TTC549 (cell line): ENCODE measurements around the gene AMMECR1.

Experiments used
- FAIRE-seq: peaks from 2 replicates; lab custom pipeline; 2012; peaks lifted over from hg19 to GRCh38; lab: Jason Lieb, UNC

AMMECR1 gene

DNA sequence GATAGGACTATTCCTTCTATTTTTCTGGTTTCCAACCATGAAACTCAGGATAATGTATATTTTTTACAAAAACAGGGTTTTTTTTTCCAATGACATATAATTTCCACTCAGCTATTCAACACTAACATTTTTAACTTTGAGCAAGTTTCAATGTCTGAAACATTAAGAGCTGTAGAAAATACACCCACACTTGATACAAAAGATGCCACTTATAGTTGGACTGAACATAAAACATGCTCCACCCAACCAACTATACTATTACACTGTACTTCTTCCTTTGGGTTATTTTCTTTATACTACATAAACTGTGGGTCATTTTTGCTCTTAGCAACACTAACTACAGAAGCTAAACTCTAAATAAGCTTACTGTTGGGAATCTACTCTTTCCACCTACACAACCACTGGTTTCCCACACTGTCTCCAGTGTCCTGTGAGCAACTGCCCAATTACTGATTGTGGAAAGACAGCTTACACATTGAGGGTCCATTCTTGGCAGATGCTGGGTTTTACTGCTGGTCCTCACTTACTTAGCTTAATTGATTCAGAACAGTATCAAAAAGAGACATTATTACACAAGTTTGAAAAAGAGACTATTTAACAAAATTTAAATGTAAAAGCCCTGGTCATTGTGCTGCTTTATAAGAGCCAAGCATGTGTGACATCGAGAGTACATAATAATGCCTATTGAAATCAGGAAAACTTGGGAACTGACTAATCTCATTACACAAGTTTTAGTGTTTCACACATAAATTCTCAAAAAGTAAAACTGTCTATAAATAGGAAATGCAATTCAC is 6.3 kb downstream of the AMMECR1 start:
- no peak for FAIRE-seq

DNA sequence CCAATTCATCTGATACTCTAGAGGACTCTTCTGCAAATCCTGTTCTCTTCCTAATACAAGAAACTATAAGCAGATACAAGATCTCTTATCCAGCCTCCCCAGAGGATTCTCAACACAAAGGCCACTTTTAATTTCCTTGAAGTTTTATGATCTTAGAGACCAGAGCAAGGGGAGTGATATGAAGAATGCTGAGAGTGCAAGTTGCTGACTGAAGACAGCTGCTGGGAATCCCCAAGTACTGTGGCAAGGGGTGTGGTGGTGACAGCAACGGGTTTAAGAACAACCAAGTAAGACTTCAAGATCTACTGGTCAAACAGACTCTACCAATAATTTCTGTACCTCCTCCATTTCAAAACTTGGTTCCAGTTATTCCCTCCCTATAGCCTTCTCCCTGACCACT is 7.0 kb downstream of the AMMECR1 start:
- no peak for FAIRE-seq

DNA sequence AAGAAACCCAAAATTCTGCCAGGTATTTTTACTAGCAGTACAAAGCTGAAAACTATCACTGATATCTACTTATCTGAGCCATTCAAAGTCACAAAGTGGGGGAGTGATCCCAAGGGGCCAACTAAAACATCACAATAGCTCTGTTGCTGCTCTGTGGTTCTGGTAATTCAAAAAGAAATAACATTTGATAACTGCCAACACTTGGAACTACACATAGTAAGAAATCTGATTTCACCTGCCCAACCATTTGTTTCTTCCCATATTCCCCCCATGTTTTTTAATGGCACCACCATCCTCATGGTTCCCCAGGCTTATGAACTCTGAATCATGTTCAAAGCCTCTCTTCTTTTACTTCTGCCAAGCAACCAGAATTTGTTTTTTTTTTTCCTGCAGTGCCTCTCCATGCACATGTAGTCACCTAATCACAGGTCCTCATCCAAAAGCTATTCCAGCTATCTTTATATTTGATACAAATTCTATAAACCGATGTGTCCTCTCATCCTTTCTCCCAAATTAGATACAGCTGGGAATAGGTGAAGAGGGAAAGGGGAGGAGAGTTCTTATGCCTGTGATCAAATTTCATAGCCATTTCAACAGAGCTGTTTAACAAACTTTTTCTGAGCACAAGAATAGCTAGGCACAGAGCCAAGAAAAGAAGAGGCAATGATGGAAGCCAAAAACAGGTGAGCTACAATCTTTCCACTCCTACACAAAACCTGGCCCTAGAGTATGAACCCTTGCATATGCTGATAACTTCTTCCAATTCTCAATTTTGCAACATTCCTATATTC is 7.7 kb downstream of the AMMECR1 start:
- FAIRE-seq, result no peak

DNA sequence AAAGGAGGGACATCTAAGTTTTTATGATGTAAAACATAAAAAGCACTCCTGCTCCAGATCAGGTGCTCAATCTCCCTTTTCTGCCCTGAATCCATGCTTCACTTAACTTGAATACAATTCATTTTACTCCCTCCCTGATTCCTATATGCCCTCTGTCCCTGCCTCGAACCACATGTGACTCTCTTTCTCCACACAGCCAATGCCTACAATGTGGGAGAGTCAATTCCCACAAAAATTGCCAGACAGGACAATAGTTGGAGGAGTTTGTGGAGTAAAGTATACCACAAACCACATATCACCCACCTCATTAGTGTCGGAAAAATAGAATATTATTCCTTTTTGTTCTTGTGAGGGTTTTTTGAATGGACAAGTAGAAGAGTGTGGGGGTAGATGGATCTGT is 9.7 kb downstream of the AMMECR1 start:
- FAIRE-seq, result no peak

DNA sequence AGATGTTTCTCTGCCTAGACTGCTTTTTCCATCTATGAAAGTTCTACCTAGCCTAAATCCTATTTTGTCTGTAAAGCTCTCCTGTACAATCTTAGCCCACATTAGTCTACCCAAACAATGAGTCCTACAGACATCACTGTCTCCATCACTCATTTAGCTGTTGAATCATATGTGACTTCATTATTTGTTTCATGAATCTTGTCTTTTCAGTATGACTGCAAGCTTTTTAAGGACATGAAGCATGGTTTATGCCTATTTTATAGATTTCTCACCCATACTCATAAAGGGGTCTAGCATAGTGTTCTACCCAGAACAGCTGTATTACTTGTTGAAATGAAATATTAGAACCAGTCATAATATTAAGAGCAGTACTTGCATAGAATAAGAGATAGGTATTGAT is 13.0 kb downstream of the AMMECR1 start:
- no peak for FAIRE-seq

DNA sequence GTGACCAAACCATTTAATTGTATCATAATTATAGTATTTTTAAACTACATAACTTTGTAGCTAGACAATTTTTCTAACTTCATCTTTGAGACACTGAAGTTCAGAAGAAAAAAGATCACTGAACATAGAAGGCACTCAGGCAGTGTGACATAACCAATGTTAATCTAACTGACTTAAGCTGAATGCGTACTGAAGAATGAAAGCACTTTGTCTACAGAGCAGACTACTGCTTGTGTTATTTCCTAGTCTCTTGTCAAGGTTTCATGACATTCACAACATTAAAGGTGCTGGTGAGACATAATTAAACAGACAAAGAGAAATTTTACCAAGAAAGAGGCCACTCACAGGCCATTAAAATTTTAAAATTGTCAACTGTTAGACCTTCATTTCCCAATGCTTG is 13.5 kb downstream of the AMMECR1 start:
- no peak for FAIRE-seq

DNA sequence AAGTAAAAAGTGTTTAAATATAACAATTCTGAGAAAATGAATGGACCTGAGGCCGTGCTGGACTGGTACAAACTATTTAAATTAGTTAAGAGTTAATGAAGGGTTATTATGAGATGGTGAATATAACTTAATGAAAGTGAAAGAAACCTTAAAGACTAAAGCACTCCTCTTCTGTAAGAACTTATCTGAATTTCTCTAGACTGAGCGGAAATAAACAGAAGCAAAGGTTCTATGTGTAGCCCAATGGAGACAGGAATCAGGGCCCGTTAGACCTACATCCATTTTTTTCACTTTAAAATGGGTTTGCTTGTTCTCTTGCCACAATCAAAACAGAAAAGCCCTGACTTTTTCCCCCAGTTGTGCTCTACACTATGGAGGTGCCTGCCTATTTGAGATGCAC is 14.9 kb downstream of the AMMECR1 start:
- no peak for FAIRE-seq

DNA sequence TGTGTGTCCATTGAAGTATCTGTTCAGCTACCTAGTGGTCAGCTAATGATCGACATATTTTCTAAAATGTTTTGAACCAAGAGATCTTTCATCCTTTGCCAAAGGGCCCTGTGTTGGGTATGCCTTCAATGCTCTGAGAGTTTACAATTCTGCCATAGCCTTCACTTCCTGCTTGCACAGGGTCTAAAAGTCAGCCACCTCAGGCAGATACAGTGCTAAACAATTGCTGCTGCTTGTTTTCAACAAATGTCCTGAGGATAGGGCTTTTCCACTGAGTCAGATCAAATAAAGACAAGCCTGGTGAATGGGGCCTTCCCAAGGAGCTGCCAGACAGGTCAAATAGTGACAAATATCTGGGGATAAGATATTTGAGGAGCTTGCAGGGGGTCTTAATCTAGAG is 16.7 kb downstream of the AMMECR1 start:
- no peak for FAIRE-seq

DNA sequence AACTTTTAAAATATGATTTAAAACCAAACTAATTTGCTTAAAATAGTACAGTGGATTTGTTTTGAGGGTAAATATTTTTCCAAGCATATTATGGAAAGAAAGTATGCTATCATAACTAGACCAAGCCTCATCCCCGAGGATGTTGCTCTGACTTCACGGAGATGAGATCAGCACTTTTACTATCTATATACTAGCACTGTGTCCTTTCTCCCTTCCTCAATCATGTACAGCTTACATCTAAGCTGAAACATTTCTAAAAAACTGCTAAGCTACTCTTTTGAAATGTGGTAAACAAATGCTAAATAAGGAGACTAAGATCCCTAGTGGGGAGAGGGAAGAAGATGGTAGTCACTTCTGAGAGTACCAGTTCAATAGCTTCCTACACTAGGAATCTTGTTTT is 23.8 kb downstream of the AMMECR1 start:
- no peak for FAIRE-seq

DNA sequence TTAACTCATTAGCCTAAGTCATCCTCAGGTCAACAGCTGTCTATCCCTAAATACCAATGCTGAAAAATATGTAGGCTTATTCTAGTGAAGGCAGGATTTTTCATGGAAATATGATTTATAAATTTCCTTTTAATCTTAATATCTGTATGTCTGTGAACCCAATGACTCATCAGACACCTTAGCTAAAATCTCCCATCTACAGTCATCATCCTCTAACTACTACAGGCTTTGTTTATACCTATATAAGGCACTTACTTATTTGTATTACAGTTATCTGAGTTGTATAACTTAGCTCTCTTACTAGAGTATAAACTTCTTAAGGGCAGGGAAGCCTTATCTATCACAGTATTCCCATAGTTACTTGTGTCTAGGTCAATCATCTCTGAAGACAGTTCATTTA is 24.2 kb downstream of the AMMECR1 start:
- no peak for FAIRE-seq

DNA sequence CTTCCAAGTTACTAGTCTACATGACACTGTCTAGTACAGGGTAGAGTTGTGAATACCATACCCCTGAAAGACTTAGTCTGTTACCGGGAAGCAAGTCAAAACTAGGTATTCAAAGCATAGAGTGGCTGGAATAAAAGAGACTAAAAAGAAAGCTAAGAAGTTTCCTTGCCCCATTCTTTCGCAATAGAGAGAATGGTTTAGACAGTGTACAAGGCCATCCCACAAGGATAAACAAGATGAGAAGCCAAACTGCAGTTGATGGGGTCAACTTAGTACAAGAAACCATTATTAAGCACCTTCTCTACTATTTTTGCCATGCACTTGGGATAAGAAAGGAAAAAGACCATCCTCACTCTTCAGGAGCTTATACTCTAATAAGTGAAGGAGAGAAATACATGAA is 30.3 kb downstream of the AMMECR1 start:
- no peak for FAIRE-seq

DNA sequence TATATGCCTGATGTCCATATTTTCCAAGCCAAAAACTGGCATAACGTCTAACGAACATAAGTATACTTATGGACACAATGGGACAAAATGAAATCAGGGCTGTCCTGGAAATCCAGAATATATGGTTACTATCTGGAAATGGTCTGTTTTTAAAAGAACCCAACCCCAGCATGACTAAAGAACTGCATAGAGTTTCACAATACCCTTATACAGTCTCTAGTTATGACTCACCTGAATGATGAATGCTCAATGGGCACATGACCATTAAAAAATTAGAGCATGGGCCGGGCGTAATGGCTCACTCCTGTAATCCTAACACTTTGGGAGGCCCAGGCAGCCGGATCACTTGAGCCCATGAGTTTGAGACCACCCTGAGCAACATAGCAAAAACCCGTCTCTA is 31.8 kb downstream of the AMMECR1 start:
- FAIRE-seq, result no peak

DNA sequence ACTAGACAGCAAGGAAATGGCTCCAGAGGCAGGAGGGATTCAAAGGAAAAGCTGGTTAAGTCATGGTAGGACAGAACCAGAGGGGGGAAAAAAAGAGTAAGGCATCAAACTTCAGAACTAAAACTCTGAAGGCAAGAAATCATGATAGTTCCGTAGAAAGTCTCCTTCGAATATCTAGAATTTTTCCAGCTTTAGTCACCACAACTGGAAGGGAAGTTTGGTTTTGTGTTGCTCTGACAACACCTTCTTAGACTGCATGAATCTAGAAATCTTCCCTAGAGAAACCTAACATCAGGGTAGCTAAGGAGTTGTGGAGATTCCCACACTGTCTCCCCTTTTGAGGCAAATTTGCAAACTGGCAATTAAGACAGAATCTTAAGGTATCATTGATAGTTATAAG is 33.7 kb downstream of the AMMECR1 start:
- no peak for FAIRE-seq

DNA sequence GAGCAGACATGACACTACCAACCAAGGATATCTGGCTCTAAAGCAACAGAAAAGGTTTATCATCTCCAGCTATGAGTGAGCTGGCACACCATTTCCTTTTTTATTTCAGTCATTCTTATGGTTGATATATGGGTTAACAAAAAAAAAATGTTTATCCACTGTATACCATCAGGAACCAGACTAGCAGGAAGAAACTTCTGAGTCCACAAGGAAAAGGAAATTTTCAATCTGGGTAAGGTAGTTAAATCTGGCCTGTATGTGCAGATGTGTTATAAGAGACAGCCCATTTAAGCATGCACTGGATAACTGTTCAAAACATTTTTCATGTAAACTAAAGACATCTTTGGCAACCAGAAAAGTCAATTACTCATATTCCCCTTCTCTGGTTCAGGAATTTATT is 35.0 kb downstream of the AMMECR1 start:
- FAIRE-seq, result no peak

DNA sequence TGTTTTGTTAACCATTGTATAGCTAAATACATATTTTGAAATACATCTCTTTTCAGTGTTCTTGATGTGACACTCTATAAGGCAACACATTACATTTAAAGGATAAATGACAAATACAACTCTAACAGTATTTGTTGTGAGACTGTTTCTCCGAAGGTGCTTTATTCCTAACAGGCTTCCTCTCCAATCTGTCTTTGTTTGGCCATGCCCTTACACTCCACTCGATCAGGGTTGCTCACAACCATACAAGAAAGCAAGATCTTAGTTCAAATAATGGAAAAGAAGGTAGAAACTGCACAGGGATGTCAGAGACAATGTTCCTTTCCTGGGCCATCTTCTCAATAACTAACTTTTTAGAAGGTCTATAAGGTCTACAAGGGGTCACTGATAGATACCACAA is 36.5 kb downstream of the AMMECR1 start:
- FAIRE-seq, result no peak

DNA sequence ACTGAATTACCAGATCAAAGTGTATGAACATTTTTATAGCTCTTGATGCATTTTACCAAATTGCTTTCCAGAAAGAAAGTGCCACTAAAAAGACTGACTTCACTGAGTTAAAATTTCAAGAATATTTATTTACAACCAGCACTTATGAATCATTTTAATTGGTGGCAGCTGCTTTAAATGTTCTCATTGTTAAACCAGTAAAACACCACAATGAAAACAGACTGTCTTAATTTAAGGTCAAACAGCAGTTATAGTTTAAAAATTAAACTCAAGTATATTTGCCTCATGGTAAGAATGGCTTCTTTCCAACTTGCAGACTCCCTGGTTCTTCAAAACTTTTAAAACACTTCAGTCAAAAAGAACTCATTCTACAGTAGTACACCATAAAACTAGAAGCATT is 36.9 kb downstream of the AMMECR1 start:
- no peak for FAIRE-seq

DNA sequence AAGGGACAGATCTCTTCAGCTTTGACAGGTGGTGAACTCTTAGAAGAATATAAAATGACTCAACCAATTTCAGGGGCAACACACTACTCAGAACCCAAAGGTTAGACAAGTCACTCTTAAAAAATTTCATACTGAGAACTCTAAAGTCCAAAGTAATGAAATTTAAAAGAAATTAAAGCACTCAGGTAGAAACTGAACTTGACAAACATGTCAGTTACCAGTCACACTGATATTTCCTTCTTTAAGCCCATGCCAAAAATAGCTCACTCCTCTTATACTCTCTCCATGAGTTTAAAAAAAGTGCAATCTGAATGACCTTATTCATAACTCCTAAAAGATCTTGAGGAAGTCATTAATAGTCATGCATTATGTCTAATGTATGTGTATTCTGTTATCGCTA is 40.3 kb downstream of the AMMECR1 start:
- FAIRE-seq, result no peak

DNA sequence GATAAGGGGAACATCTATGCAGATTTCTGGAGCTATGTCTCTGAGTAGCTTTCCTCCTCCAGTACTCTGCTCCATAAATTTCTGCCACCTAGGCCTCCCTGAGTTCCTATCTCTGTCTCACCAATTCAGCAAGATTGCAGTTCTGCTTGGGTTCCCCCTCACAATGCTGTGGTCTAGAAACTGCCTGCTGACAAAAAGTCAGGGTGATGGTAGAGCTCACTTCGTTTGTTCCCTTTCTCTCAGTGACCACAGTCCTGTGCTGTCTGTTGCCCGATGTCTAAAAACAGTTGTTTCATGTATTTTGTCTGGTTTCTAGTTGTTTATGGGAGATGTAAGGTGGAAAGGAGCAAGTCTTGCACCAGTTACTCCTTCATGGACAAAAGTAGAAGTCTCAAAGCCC is 41.1 kb downstream of the AMMECR1 start:
- FAIRE-seq, result no peak

DNA sequence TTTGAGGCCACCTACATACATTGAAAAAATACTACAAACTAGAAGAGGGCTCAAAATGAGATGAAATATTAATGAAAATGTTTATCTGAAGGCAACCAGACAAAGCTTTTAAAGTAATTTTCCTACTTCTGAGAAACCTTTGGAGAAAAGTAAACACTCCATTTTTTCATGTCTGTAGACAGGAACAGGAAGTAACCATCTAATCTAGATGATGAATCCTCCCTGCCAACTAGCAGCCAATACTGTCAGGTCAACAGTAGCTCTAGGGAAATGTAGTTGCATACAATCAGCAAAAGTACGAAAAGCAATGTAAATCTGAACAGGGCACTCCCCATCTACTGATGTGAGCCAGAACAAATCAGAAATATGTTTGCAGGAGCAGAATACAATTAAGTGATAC is 49.0 kb downstream of the AMMECR1 start:
- FAIRE-seq, result no peak

DNA sequence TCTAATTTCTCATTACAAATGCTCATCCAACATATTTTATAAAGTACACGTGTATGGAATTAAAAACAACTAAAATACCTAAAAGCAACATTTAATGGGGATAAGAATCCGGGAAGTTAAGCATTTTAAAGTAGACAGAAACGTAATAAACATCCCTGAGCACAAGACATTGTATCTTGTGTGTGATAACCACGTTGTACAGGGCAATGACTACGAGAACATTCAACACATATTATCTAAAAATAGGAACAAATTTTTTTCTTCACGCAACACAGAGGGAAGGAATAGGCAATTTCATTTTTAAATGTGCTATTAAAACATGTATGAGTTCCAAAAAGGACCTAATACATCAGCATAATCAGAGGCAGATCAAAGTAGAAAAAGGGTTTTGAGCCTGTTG is 49.5 kb downstream of the AMMECR1 start:
- FAIRE-seq, result no peak

DNA sequence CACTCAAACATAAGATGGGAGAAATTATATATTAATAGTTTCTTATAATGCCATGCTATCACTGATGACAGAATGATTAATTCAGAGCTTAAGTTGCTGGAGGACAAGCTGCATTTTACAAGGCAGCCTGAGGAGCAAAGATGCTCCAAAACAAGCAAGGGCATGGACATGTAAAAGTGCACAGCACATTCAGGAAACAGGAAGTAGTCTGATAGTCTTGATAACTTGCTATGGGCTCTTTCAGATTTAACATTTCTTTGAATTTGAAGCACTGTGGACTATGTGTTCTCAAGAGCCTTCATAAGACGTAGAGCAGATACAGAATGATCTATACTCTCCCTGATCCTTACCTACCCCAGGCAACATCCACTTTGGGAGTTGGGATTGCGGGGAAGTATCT is 50.0 kb downstream of the AMMECR1 start:
- FAIRE-seq, result no peak

DNA sequence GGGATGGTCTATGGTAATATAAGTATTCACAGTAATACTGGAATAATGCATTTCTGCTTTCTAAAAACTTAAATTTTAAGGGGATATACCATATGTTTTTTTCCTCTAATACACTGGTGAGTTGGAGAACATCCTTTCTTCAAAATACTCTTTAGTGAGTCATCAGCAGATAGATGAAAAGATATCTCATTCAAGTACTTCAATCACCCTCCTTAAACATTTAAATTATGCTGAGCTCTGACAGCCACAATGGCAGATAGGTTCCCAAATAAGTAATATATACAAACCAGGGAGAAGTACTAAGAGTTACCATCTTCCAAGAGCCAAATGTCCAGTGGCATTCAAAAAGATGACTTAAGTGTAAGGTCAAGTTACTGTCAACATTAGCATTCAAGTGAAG is 52.2 kb downstream of the AMMECR1 start:
- no peak for FAIRE-seq

DNA sequence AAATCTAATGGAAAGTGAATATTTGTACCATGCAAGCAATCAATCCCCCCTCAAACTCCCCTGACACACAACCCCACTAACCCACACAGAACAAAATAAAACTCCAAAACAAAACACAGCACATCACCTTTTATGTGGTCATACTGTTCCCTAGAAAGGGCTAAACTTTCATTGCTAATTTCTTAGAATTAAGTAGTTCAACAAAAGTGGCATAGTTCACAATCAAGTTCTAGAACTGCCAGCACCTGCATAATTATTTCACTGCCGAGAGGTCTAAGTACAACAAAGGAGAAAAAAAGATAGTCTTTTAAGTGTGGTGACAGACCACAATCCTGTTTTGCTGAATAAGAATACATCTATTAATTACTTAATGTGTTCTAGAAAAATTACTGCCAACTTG is 58.8 kb downstream of the AMMECR1 start:
- no peak for FAIRE-seq

DNA sequence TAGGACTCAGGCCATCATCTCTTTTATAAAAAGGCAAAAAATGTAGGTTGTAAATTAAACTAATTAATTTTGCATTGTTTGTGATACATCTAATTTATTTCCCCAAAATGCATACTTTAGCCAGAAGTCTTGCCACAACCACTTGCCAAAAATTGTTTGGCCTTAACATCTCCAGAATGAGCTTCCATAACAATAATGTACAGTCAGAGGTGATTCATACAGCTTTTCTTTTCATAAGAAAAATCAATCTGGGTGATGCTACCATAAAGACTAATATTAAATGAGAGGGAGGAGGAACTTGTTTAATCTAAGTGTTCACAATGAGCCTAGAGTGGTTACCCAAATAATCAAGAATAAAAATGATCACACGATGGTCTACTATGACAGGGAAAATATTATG is 59.3 kb downstream of the AMMECR1 start:
- FAIRE-seq, result no peak
